ENCODE results near the gene TANGO2. TPM values are rescaled to one million over a fixed set of nuclear protein-coding genes. Genes with fewer than 3 reads are reported as not detected.

Gene TANGO2
- total and polyA plus RNA-seq, 2 of the 8 experiments (the other 6 are each of a cell fraction or from before 2014, with no cell fraction given): 10.1 to 18.4 TPM

GRCh38 chr22:19991395-19991644 lies 29.6 kb upstream of the TANGO2 start:
- H4K5ac ChIP-seq (ENCODE audit: insufficient read length, low read depth, low read length): no peak overlapping the region

More at GRCh38 chr22:19991395-19991644, 29.6 kb upstream of the TANGO2 start:
- no peak overlapping the region for H4K8ac ChIP-seq (ENCODE audit: extremely low read depth, insufficient read depth, low read length)
- H2AK5ac ChIP-seq (ENCODE audit: low read depth, low read length): no peak overlapping the region
- no peak overlapping the region for H2BK12ac ChIP-seq (ENCODE audit: low read depth, low read length)
- no peaks in the 10 kb centered on the region; the same call in none of the 2 replicates for H3K79me1 ChIP-seq (ENCODE audit: low read depth, low read length)
- no peaks in the 10 kb centered on the region for H3K79me2 ChIP-seq (ENCODE audit: control insufficient read depth in 1 of 2, insufficient read depth in 2 of 2, low read length in 2 of 2)
- TF ChIP-seq, protein P1, sequence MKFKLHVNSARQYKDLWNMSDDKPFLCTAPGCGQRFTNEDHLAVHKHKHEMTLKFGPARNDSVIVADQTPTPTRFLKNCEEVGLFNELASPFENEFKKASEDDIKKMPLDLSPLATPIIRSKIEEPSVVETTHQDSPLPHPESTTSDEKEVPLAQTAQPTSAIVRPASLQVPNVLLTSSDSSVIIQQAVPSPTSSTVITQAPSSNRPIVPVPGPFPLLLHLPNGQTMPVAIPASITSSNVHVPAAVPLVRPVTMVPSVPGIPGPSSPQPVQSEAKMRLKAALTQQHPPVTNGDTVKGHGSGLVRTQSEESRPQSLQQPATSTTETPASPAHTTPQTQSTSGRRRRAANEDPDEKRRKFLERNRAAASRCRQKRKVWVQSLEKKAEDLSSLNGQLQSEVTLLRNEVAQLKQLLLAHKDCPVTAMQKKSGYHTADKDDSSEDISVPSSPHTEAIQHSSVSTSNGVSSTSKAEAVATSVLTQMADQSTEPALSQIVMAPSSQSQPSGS (IDR thresholded peaks at IDR 0.05; ENCODE audit: low read length): no peak
- TF ChIP-seq ASH2L (IDR thresholded peaks at IDR 0.05; ENCODE audit: low read length): no peak
- no peak for TF ChIP-seq POU5F1 (IDR thresholded peaks at IDR 0.05; ENCODE audit: low read depth, low read length)
- no peak for TF ChIP-seq CTCF (IDR thresholded peaks at IDR 0.05; ENCODE audit: control extremely low read depth in 1 of 3, insufficient read depth in 1 of 3, low read depth in 1 of 3, low read length in 3 of 3)
- no peak for TF ChIP-seq RFX5 (IDR thresholded peaks at IDR 0.05; ENCODE audit: borderline replicate concordance, low read depth, low read length)
- peaks cover 0 to 9% (median 4%) of the 10 kb centered on the region in 4 experiments; a peak in 4 of 7 replicates for H3K4me1 ChIP-seq (replicated peaks in 1 of 4; ENCODE audit: control insufficient read depth in 3 of 4, insufficient read depth in 4 of 4, low read length in 3 of 4)
- H2BK20ac ChIP-seq (ENCODE audit: low read length): no peak overlapping the region
- H4K20me1 ChIP-seq (replicated peaks in 1 of 2; ENCODE audit: control insufficient read depth in 1 of 2, insufficient read depth in 2 of 2, low read length in 2 of 2): peaks cover 2 to 4% of the 10 kb centered on the region in 2 experiments
- H3K27me3 ChIP-seq (replicated peaks in 1 of 4; ENCODE audit: control insufficient read depth in 3 of 4, extremely low read depth in 1 of 4, insufficient read depth in 3 of 4, low read length in 3 of 4): no peaks in the 10 kb centered on the region
- no peak overlapping the region for H3K4me2 ChIP-seq (ENCODE audit: insufficient read depth in 1 of 2, low read depth in 2 of 2, low read length in 2 of 2)
- peaks cover 10% of the 10 kb centered on the region; the same call in 1 of the 2 replicates for H3K23me2 ChIP-seq (ENCODE audit: low read depth, low read length)
- no peak overlapping the region for H2AFZ ChIP-seq (ENCODE audit: low read length)
- ChIA-PET POLR2A (ENCODE audit: partially characterized antibody) (interaction anchor here (1.2 to 1.8 kb wide), 4 partner anchors 12 to 121 kb away, joined by 3 to 4 read pairs (median 3); no protein-coding TSS in a partner anchor), CTCF (ENCODE audit: partially characterized antibody) (interaction anchor here (0.8 to 5.8 kb wide), 5 partner anchors 9 to 312 kb away, joined by 3 to 50 read pairs (median 3); no protein-coding TSS in a partner anchor)
- H3K27ac ChIP-seq (ENCODE audit: low read depth, low read length): no peak overlapping the region
- H3K4me3 ChIP-seq (ENCODE audit: extremely low read depth in 1 of 4, insufficient read depth in 2 of 4, low read depth in 3 of 4, low read length in 4 of 4): no peak overlapping the region
- no peaks in the 10 kb centered on the region for H3K9me3 ChIP-seq (ENCODE audit: insufficient read depth in 2 of 2, low read depth in 1 of 2, low read length in 1 of 2)
- no peak overlapping the region for H3K23ac ChIP-seq (ENCODE audit: insufficient read length)
- no peaks in the 10 kb centered on the region for H3K36me3 ChIP-seq (ENCODE audit: control insufficient read depth in 2 of 4, insufficient read depth in 4 of 4, low read length in 3 of 4)
- H2BK5ac ChIP-seq (ENCODE audit: low read depth, low read length): no peak overlapping the region; the same call in 1 of the 2 replicates
- no peak overlapping the region for H3K56ac ChIP-seq (replicated peaks; ENCODE audit: insufficient read length, low read depth, low read length)
- no peak overlapping the region for H2BK15ac ChIP-seq (ENCODE audit: low read length)
- H4K91ac ChIP-seq (replicated peaks; ENCODE audit: insufficient read length, low read length): no peak overlapping the region
- no peak overlapping the region for H3K4ac ChIP-seq (replicated peaks; ENCODE audit: insufficient read length, low read depth, low read length)
- no peak overlapping the region for H3K9ac ChIP-seq (replicated peaks in 1 of 4; ENCODE audit: extremely low read depth in 1 of 4, low read depth in 3 of 4, low read length in 3 of 4)
- H3K18ac ChIP-seq (ENCODE audit: extremely low read depth, low read length): no peak overlapping the region
- DNase-seq (ENCODE audit: low read depth in 1 of 2, low spot score in 2 of 2) (no peak), FAIRE-seq (no peak)
- H2BK120ac ChIP-seq (replicated peaks; ENCODE audit: low read depth, low read length): no peak overlapping the region
- no peak overlapping the region for H3K14ac ChIP-seq (ENCODE audit: insufficient read length)

All from H1 (cell line).